ENCODE data around the gene NYAP2.

- TF ChIP-seq CTCF (IDR thresholded peaks at IDR 0.05) (no peak), POLR2A (IDR thresholded peaks at IDR 0.05) (no peak)
Observed at GRCh38 chr2:225355788-225356187, 43.7 kb upstream of the NYAP2 start.

Measured in uterus (tissue), 2 donors.